ENCODE data around the gene GATA1.

GRCh38 chrX:48834383-48834709 lies 48.0 kb downstream of the GATA1 start:
- TF ChIP-seq POLR2A (IDR thresholded peaks at IDR 0.05) = no peak
- TF ChIP-seq CTCF (IDR thresholded peaks at IDR 0.05) = no peak

Data from uterus (tissue), 2 donors.